ENCODE results near the gene RANBP10. TPM values are rescaled to one million over a fixed set of nuclear protein-coding genes. Genes with fewer than 3 reads are reported as not detected.

Gene RANBP10
- total RNA-seq, 1 experiment from 2014 or later = 13.4 TPM

GRCh38 chr16:67677712-67678111, 128.6 kb downstream of the RANBP10 start:
- H3K27ac ChIP-seq (ENCODE audit: low read length) = no peak overlapping the region
- ATAC-seq (no peak), DNase-seq (ENCODE audit: low read depth, low spot score) (no peak)
- no TSS peak for BruUV-seq (replicated peaks)
- ChIA-PET CTCF (no interaction called here), POLR2A (no interaction called here)
- no peaks in the 10 kb centered on the region for H3K27me3 ChIP-seq (ENCODE audit: control insufficient read depth, insufficient read depth, low read length)
- TF ChIP-seq, protein P1, sequence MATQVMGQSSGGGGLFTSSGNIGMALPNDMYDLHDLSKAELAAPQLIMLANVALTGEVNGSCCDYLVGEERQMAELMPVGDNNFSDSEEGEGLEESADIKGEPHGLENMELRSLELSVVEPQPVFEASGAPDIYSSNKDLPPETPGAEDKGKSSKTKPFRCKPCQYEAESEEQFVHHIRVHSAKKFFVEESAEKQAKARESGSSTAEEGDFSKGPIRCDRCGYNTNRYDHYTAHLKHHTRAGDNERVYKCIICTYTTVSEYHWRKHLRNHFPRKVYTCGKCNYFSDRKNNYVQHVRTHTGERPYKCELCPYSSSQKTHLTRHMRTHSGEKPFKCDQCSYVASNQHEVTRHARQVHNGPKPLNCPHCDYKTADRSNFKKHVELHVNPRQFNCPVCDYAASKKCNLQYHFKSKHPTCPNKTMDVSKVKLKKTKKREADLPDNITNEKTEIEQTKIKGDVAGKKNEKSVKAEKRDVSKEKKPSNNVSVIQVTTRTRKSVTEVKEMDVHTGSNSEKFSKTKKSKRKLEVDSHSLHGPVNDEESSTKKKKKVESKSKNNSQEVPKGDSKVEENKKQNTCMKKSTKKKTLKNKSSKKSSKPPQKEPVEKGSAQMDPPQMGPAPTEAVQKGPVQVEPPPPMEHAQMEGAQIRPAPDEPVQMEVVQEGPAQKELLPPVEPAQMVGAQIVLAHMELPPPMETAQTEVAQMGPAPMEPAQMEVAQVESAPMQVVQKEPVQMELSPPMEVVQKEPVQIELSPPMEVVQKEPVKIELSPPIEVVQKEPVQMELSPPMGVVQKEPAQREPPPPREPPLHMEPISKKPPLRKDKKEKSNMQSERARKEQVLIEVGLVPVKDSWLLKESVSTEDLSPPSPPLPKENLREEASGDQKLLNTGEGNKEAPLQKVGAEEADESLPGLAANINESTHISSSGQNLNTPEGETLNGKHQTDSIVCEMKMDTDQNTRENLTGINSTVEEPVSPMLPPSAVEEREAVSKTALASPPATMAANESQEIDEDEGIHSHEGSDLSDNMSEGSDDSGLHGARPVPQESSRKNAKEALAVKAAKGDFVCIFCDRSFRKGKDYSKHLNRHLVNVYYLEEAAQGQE (IDR thresholded peaks at IDR 0.05; ENCODE audit: insufficient read depth in 1 of 2, low read depth in 2 of 2, low read length in 1 of 2) = no peak
- TF ChIP-seq, protein P2, sequence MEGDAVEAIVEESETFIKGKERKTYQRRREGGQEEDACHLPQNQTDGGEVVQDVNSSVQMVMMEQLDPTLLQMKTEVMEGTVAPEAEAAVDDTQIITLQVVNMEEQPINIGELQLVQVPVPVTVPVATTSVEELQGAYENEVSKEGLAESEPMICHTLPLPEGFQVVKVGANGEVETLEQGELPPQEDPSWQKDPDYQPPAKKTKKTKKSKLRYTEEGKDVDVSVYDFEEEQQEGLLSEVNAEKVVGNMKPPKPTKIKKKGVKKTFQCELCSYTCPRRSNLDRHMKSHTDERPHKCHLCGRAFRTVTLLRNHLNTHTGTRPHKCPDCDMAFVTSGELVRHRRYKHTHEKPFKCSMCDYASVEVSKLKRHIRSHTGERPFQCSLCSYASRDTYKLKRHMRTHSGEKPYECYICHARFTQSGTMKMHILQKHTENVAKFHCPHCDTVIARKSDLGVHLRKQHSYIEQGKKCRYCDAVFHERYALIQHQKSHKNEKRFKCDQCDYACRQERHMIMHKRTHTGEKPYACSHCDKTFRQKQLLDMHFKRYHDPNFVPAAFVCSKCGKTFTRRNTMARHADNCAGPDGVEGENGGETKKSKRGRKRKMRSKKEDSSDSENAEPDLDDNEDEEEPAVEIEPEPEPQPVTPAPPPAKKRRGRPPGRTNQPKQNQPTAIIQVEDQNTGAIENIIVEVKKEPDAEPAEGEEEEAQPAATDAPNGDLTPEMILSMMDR (IDR thresholded peaks at IDR 0.05) = no peak
- no peak for TF ChIP-seq POLR2AphosphoS5 (IDR thresholded peaks at IDR 0.05; ENCODE audit: low read depth, low read length)
- TF ChIP-seq TCF7L2 (IDR thresholded peaks at IDR 0.05; ENCODE audit: low read depth, low read length) = no peak
- TF ChIP-seq SIN3A (IDR thresholded peaks at IDR 0.05; ENCODE audit: borderline replicate concordance, insufficient read depth, low read depth, low read length) = no peak
- H3K36me3 ChIP-seq (ENCODE audit: control insufficient read depth, insufficient read depth, low read length) = no peaks in the 10 kb centered on the region; the same call in 1 of the 2 replicates
- H3K4me1 ChIP-seq (ENCODE audit: control insufficient read depth, insufficient read depth, low read length) = no peaks in the 10 kb centered on the region
- intact Hi-C loops (cut with micrococcal nuclease; ENCODE audit: unreplicated experiment) = loop anchor here (10.0 kb wide), 1 partner anchor 127 kb away; the partner anchor contains the start of genes RANBP10 and TSNAXIP1
- in situ Hi-C loops (cut with HindIII; ENCODE audit: low pct_unique_long_range_greater_than_20kb, low sequenced_read_pairs) = no loop called here
- no peaks in the 10 kb centered on the region for H3K9me3 ChIP-seq (ENCODE audit: control insufficient read depth, insufficient read depth, low read depth, low read length)
- no peak overlapping the region for H3K4me3 ChIP-seq (ENCODE audit: low read depth in 2 of 2, low read length in 2 of 2)

- BruUV-seq (replicated peaks) = no TSS peak
- no peak for DNase-seq (ENCODE audit: low read depth, low spot score)
- no peak overlapping the region for H3K4me3 ChIP-seq (ENCODE audit: low read depth in 2 of 2, low read length in 2 of 2)
- in situ Hi-C loops (cut with HindIII; ENCODE audit: low pct_unique_long_range_greater_than_20kb, low sequenced_read_pairs) = no loop called here
- no peaks in the 10 kb centered on the region for H3K4me1 ChIP-seq (ENCODE audit: control insufficient read depth, insufficient read depth, low read length)
- H3K27me3 ChIP-seq (ENCODE audit: control insufficient read depth, insufficient read depth, low read length) = no peaks in the 10 kb centered on the region
- no peak for ATAC-seq
- no peaks in the 10 kb centered on the region; the same call in 1 of the 2 replicates for H3K36me3 ChIP-seq (ENCODE audit: control insufficient read depth, insufficient read depth, low read length)
- ChIA-PET CTCF (interaction anchor here (0.6 kb wide), 1 partner anchor 11 kb away, joined by 3 read pairs; no protein-coding TSS in a partner anchor), POLR2A (no interaction called here)
- TF ChIP-seq, protein P1 (IDR thresholded peaks at IDR 0.05; ENCODE audit: insufficient read depth in 1 of 2, low read depth in 2 of 2, low read length in 1 of 2) = no peak
- TF ChIP-seq TCF7L2 (IDR thresholded peaks at IDR 0.05; ENCODE audit: low read depth, low read length) (no peak), POLR2AphosphoS5 (IDR thresholded peaks at IDR 0.05; ENCODE audit: low read depth, low read length) (no peak), SIN3A (IDR thresholded peaks at IDR 0.05; ENCODE audit: borderline replicate concordance, insufficient read depth, low read depth, low read length) (no peak)
- TF ChIP-seq, protein P2 (IDR thresholded peaks at IDR 0.05) = no peak
- H3K9me3 ChIP-seq (ENCODE audit: control insufficient read depth, insufficient read depth, low read depth, low read length) = no peaks in the 10 kb centered on the region
- intact Hi-C loops (cut with micrococcal nuclease; ENCODE audit: unreplicated experiment) = loop anchor here (10.0 kb wide), 1 partner anchor 128 kb away; the partner anchor contains the start of genes RANBP10 and TSNAXIP1
- no peak overlapping the region for H3K27ac ChIP-seq (ENCODE audit: low read length)
Measured at GRCh38 chr16:67676939-67677338, 129.4 kb downstream of the RANBP10 start.
